MG63 (cell line): ENCODE data around the gene OR2T35. TPM values are rescaled to one million over a fixed set of nuclear protein-coding genes. Genes with fewer than 3 reads are reported as not detected.

Source experiments
- DNase-seq: peaks from one replicate; pipeline ENCODE4 v3.0.0-alpha.2; 2020
- H3K27me3 ChIP-seq: fragments of 250-450 bp; sonication (Bioruptor Pico); 2 replicates; pipeline ENCODE4 v1.5.1; 2020; ENCODE audit warnings: mild to moderate bottlenecking, moderate library complexity
- H3K36me3 ChIP-seq: fragments of 250-450 bp; sonication (Bioruptor Pico); 2 replicates; pipeline ENCODE4 v1.5.1; 2020; ENCODE audit warnings: mild to moderate bottlenecking, moderate library complexity
- H3K4me3 ChIP-seq: fragments of 250-450 bp; sonication (Bioruptor Pico); 2 replicates; pipeline ENCODE4 v1.5.1; 2020; ENCODE audit warnings: mild to moderate bottlenecking, moderate library complexity
- H3K9me3 ChIP-seq: fragments of 250-450 bp; sonication (Bioruptor Pico); 2 replicates; pipeline ENCODE4 v1.5.1; 2020; ENCODE audit warnings: mild to moderate bottlenecking, moderate library complexity
- total RNA-seq: library from RNA; depleted of rRNA; stranded (reverse); fragments of >200 nt; shearing (Covaris generic); gene quantifications from 2 replicates; pipeline ENCODE4 v1.2.3, GENCODE V29; 2014; ENCODE audit warnings: low replicate concordance; rRNA removed

Gene OR2T35
- total RNA-seq, 1 experiment from 2014 or later: not detected

DNA sequence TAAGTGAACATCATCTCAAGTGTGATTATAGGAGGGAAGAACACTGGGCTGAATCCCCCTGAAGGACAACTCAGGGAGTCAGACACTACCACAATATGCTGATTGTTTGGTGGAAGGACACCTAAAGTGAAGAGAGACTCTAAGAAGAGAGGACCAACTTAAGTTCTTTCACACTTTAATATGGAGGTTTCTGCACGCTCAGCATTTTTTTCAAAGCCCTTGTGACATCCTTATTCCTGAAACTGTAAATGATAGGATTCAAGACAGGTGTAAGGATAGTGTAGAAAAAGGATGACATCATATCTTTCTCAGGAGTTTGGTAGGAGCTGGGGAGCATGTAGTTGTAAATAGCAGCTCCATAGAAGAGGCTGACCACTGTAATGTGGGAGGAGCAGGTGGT lies 52.4 kb downstream of the OR2T35 start:
- Histone ChIP-seq H3K9me3 (no peaks in the 10 kb centered on the region), H3K36me3 (no peaks in the 10 kb centered on the region), H3K27me3 (no peaks in the 10 kb centered on the region), H3K4me3 (no peak overlapping the region)
- DNase-seq: no peak

GRCh38 chr1:248590055-248590454 lies 55.0 kb downstream of the OR2T35 start:
- H3K4me3 ChIP-seq: no peak overlapping the region
- no peaks in the 10 kb centered on the region for H3K36me3 ChIP-seq
- DNase-seq: no peak
- H3K9me3 ChIP-seq: peaks cover 2% of the 10 kb centered on the region; the same call in 1 of the 2 replicates
- H3K27me3 ChIP-seq: no peaks in the 10 kb centered on the region

DNA sequence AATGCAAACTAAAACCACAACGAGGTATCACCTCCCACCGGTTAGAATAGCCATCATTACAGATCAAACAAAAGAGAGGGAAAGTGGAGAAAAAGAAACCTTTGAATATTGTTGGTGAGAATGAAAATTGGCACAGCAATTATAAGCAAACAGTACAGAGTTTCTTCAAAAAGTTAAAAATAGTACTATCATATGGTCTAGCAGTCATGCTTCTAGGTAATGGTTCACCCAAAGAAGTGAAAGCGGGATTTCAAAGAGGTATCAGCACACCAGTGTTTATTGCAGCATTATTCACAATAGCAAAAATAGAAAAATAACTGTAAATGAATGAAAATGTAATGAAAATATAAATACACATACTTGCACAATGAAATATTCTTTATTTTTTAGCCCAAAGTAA lies 55.7 kb downstream of the OR2T35 start:
- no peak for DNase-seq
- Histone ChIP-seq H3K9me3 (peaks cover 2% of the 10 kb centered on the region; the same call in 1 of the 2 replicates), H3K36me3 (no peaks in the 10 kb centered on the region), H3K27me3 (no peaks in the 10 kb centered on the region), H3K4me3 (no peak overlapping the region)

Other genes with a start within 250 kb of the OR2T35 start
- not detected in 2 replicates for gene OR2T1, start 242.2 kb downstream of the OR2T35 start, total RNA-seq
- gene OR2T2, start 199.6 kb downstream of the OR2T35 start, total RNA-seq: not detected in 2 replicates
- not detected in 2 replicates for gene OR2T3, start 171.9 kb downstream of the OR2T35 start, total RNA-seq
- not detected in 2 replicates for gene OR2T5, start 156.7 kb downstream of the OR2T35 start, total RNA-seq
- gene OR2G6, start 137.2 kb downstream of the OR2T35 start, total RNA-seq: not detected in 2 replicates
- not detected in 2 replicates for gene OR2T29, start 82.5 kb downstream of the OR2T35 start, total RNA-seq
- gene OR2T34, start 70.5 kb downstream of the OR2T35 start, total RNA-seq: not detected in 2 replicates
- not detected in 2 replicates for gene OR2T10, start 47.6 kb downstream of the OR2T35 start, total RNA-seq
- gene OR2T11, start 10.2 kb downstream of the OR2T35 start, total RNA-seq: not detected in 2 replicates
- gene OR2T27, start 10.2 kb upstream of the OR2T35 start, total RNA-seq: not detected in 2 replicates
- not detected in 2 replicates for gene OR14I1, start 57.5 kb upstream of the OR2T35 start, total RNA-seq
- gene LYPD8, start 110.5 kb upstream of the OR2T35 start, total RNA-seq: not detected in 2 replicates
- gene SH3BP5L, start 180.6 kb upstream of the OR2T35 start, total RNA-seq: 15.8 and 30.0 TPM in 2 replicates
- gene ZNF672, start 192.9 kb upstream of the OR2T35 start, total RNA-seq: 16.4 and 22.2 TPM in 2 replicates
- gene ZNF692, start 213.8 kb upstream of the OR2T35 start, total RNA-seq: 14.3 and 14.7 TPM in 2 replicates